ENCODE measurements around the gene ZNRF2. TPM values are rescaled to one million over a fixed set of nuclear protein-coding genes. Genes with fewer than 3 reads are reported as not detected.

ZNRF2 gene
- total and polyA plus RNA-seq, 2 of the 13 experiments (the other 11 are each of a cell fraction or from before 2014, with no cell fraction given): 3.5 to 7.7 TPM

DNA sequence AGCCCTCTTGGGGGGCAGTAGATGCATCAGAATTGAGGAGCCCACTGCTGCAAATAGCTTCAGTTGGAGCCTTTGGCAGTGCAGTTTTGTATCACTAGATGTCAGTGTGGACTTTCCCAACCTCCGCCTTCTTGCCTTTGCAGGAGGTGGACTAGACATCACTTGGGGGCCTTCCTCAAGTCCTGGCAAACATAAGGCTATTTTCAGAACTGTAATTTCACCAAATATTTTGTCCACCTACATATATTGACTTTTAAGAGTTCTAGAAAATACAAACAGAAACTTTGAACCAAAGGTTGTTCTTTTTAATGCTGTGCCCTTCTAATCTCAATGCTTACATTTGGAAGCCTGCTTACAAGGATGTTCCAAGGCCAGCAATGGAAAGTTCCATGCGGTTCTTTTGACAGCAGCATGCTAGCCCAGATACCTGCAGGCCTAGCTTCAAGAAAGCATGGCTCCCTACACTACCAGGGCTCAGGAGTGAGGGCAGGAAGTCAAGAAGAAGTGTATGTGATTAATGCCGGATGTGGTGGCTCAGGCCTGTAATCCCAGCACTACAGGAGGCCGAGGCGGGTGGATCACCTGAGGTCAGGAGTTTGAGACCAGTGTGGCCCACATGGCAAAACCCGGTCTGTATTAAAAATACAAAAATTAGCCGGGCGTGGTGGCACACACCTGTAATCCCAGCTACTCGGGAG lies 8.0 kb upstream of the ZNRF2 start:
- Histone ChIP-seq H3K36me3 (replicated peaks in 1 of 2; ENCODE audit: control insufficient read depth in 1 of 2, insufficient read depth in 2 of 2, low read length in 2 of 2) (no peaks in the 10 kb centered on the region), H4K20me1 (ENCODE audit: insufficient read depth, low read length) (no peaks in the 10 kb centered on the region), H3K9me3 (ENCODE audit: low read length) (no peaks in the 10 kb centered on the region), H3K4me3 (replicated peaks in 1 of 3; ENCODE audit: insufficient read depth in 1 of 3, low read depth in 2 of 3, low read length in 3 of 3) (no peak overlapping the region), H3K27ac (ENCODE audit: extremely low read length, insufficient read depth, low read length) (no peak overlapping the region), H3K27me3 (ENCODE audit: control insufficient read depth in 1 of 2, insufficient read depth in 2 of 2, low read length in 2 of 2) (no peaks in the 10 kb centered on the region), H3K9ac (ENCODE audit: insufficient read depth, low read depth, low read length) (no peak overlapping the region), H2AFZ (ENCODE audit: low read length) (no peak overlapping the region), H3K79me2 (ENCODE audit: insufficient read depth, low read length) (no peaks in the 10 kb centered on the region), H3K4me1 (ENCODE audit: insufficient read depth, low read length) (peaks cover 48% of the 10 kb centered on the region), H3K4me2 (ENCODE audit: low read depth, low read length) (no peak overlapping the region)
- no TSS peak for BruUV-seq (replicated peaks)
- intact Hi-C loops (cut with micrococcal nuclease; ENCODE audit: unreplicated experiment) (loop anchor here (1.0 to 2.0 kb wide), 4 partner anchors 22 to 288 kb away; no protein-coding TSS in a partner anchor), in situ Hi-C loops (cut with HindIII; ENCODE audit: extremely low pct_ligation_motif_present, low pct_unique_long_range_greater_than_20kb) (loop anchor here (5.0 to 10.0 kb wide), 2 partner anchors 136 to 288 kb away; no protein-coding TSS in a partner anchor)
- CTCF ChIA-PET (ENCODE audit: low intra/inter-chr PET ratio, low total read pairs): interaction anchor here (1.2 to 1.4 kb wide), 3 partner anchors 50 to 137 kb away, joined by 3 to 13 read pairs (median 3); no protein-coding TSS in a partner anchor
- WGBS (ENCODE audit: low lambda C conversion rate): 74% methylated on average over 9 of the region's 9 CpGs
- peak; percentile 93 for ATAC-seq
- DNase-seq (ENCODE audit: low spot score): peak; percentile 67
- POLR2A ChIA-PET: no interaction called here
- peak; percentile 91 for FAIRE-seq
- TF ChIP-seq SATB2 (CRISPR knock-in tag; IDR thresholded peaks at IDR 0.05) (no peak), RXRB (CRISPR knock-in tag; IDR thresholded peaks at IDR 0.05; ENCODE audit: borderline replicate concordance) (peak; percentile 38; the same call in 1 of the 2 replicates), TBX3 (IDR thresholded peaks at IDR 0.05; ENCODE audit: borderline replicate concordance) (no peak), TCF7 (IDR thresholded peaks at IDR 0.05; ENCODE audit: low read depth) (no peak), MEIS1 (CRISPR knock-in tag; IDR thresholded peaks at IDR 0.05; ENCODE audit: borderline replicate concordance) (no peak), ADNP (CRISPR knock-in tag; IDR thresholded peaks at IDR 0.05) (no peak), HDAC2 (CRISPR knock-in tag; IDR thresholded peaks at IDR 0.05) (0 out of 2 replicates have a peak, but pooled peaks have one; percentile 15), ZFP36L2 (CRISPR knock-in tag; IDR thresholded peaks at IDR 0.05) (no peak), NFE2L1 (CRISPR knock-in tag; IDR thresholded peaks at IDR 0.05; ENCODE audit: borderline replicate concordance) (no peak)
- TF ChIP-seq, protein P1, sequence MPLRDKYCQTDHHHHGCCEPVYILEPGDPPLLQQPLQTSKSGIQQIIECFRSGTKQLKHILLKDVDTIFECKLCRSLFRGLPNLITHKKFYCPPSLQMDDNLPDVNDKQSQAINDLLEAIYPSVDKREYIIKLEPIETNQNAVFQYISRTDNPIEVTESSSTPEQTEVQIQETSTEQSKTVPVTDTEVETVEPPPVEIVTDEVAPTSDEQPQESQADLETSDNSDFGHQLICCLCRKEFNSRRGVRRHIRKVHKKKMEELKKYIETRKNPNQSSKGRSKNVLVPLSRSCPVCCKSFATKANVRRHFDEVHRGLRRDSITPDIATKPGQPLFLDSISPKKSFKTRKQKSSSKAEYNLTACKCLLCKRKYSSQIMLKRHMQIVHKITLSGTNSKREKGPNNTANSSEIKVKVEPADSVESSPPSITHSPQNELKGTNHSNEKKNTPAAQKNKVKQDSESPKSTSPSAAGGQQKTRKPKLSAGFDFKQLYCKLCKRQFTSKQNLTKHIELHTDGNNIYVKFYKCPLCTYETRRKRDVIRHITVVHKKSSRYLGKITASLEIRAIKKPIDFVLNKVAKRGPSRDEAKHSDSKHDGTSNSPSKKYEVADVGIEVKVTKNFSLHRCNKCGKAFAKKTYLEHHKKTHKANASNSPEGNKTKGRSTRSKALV (CRISPR knock-in tag; IDR thresholded peaks at IDR 0.05): no peak
- TF ChIP-seq, protein P2, sequence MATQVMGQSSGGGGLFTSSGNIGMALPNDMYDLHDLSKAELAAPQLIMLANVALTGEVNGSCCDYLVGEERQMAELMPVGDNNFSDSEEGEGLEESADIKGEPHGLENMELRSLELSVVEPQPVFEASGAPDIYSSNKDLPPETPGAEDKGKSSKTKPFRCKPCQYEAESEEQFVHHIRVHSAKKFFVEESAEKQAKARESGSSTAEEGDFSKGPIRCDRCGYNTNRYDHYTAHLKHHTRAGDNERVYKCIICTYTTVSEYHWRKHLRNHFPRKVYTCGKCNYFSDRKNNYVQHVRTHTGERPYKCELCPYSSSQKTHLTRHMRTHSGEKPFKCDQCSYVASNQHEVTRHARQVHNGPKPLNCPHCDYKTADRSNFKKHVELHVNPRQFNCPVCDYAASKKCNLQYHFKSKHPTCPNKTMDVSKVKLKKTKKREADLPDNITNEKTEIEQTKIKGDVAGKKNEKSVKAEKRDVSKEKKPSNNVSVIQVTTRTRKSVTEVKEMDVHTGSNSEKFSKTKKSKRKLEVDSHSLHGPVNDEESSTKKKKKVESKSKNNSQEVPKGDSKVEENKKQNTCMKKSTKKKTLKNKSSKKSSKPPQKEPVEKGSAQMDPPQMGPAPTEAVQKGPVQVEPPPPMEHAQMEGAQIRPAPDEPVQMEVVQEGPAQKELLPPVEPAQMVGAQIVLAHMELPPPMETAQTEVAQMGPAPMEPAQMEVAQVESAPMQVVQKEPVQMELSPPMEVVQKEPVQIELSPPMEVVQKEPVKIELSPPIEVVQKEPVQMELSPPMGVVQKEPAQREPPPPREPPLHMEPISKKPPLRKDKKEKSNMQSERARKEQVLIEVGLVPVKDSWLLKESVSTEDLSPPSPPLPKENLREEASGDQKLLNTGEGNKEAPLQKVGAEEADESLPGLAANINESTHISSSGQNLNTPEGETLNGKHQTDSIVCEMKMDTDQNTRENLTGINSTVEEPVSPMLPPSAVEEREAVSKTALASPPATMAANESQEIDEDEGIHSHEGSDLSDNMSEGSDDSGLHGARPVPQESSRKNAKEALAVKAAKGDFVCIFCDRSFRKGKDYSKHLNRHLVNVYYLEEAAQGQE (IDR thresholded peaks at IDR 0.05; ENCODE audit: borderline replicate concordance in 1 of 2, low read depth in 1 of 2, low read length in 2 of 2): no peak
- TF ChIP-seq, protein P3, sequence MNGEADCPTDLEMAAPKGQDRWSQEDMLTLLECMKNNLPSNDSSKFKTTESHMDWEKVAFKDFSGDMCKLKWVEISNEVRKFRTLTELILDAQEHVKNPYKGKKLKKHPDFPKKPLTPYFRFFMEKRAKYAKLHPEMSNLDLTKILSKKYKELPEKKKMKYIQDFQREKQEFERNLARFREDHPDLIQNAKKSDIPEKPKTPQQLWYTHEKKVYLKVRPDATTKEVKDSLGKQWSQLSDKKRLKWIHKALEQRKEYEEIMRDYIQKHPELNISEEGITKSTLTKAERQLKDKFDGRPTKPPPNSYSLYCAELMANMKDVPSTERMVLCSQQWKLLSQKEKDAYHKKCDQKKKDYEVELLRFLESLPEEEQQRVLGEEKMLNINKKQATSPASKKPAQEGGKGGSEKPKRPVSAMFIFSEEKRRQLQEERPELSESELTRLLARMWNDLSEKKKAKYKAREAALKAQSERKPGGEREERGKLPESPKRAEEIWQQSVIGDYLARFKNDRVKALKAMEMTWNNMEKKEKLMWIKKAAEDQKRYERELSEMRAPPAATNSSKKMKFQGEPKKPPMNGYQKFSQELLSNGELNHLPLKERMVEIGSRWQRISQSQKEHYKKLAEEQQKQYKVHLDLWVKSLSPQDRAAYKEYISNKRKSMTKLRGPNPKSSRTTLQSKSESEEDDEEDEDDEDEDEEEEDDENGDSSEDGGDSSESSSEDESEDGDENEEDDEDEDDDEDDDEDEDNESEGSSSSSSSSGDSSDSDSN (CRISPR knock-in tag; IDR thresholded peaks at IDR 0.05): no peak
- TF ChIP-seq, protein P4, sequence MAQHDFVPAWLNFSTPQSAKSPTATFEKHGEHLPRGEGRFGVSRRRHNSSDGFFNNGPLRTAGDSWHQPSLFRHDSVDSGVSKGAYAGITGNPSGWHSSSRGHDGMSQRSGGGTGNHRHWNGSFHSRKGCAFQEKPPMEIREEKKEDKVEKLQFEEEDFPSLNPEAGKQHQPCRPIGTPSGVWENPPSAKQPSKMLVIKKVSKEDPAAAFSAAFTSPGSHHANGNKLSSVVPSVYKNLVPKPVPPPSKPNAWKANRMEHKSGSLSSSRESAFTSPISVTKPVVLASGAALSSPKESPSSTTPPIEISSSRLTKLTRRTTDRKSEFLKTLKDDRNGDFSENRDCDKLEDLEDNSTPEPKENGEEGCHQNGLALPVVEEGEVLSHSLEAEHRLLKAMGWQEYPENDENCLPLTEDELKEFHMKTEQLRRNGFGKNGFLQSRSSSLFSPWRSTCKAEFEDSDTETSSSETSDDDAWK (CRISPR knock-in tag; IDR thresholded peaks at IDR 0.05): no peak

Measured in HepG2 (cell line).